GM20431 (cell line): Measurements from ENCODE around the gene OR8H3.
"Not testable (repeated sequence)": the region's sequence is repeated elsewhere in the genome, so short reads cannot be mapped to it uniquely, and the experiment has no call there.

Experiments
- in situ Hi-C: fragments of 300-500 bp; cut with MseI, MboI; formaldehyde crosslinking; loops from one replicate; pipeline ENCODE4 v1.15.0; 2020; ENCODE audit warnings: low sequenced_read_pairs; ENCODE audit not compliant: unreplicated experiment

Gene OR8H3, protein sequence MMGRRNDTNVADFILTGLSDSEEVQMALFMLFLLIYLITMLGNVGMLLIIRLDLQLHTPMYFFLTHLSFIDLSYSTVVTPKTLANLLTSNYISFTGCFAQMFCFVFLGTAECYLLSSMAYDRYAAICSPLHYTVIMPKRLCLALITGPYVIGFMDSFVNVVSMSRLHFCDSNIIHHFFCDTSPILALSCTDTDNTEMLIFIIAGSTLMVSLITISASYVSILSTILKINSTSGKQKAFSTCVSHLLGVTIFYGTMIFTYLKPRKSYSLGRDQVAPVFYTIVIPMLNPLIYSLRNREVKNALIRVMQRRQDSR

GRCh38 chr11:56122073-56122472, at the start of gene OR8H3:
OR8H3 (plus strand) TSS chr11:56122373; CDS start chr11:56122373, 0 bp downstream.
- in situ Hi-C loops, result no loop called here

GRCh38 chr11:56089697-56090096, 32.5 kb upstream of the OR8H3 start:
- in situ Hi-C loops, result no loop called here

DNA sequence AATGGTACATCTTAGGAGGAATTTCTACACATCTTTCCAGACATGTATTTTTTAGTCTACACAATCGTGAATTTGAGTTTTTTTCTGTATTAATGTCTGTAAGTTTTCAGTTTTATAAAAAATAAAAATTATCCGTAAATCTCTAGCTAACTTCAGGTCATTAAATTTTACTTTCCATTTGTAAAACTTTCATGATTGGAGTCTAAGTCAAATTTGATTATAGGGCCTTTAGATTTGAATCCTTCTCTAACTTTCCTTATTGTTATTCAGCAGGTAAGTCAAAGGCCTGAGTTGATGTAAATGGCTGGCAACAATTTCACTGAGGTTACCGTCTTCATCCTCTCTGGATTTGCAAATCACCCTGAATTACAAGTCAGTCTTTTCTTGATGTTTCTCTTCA, 29.2 kb upstream of the OR8H3 start, which contains the start of gene OR8I2:
OR8I2 (plus strand) TSS at position 301 of the 400 bp plus-strand sequence; CDS start at position 301, 0 bp downstream.
- in situ Hi-C loops, result no loop called here

GRCh38 chr11:56103210-56103737, 18.9 kb upstream of the OR8H3 start, which contains the start of gene OR8H2:
OR8H2 (plus strand) TSS chr11:56103687; CDS start chr11:56105043, 1,356 bp downstream.
- in situ Hi-C loops, result no loop called here

GRCh38 chr11:56140151-56140661, 18.0 kb downstream of the OR8H3 start, which contains the start of gene OR8J3:
OR8J3 (minus strand) TSS chr11:56140201; CDS start chr11:56137718, 2,483 bp downstream.
- in situ Hi-C loops, result no loop called here

DNA sequence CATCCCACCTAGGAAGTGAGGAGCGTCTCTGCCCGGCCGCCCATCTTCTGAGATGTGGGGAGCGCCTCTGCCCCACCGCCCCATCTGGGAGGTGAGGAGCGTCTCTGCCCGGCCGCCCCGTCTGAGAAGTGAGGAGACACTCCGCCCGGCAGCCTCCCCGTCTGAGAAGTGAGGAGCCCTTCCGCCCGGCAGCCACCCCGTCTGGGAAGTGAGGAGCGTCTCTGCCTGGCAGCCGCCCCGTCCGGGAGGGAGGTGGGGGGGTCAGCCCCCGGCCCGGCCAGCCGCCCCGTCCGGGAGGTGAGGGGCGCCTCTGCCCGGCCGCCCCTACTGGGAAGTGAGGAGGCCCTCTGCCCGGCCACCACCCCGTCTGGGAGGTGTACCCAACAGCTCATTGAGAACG, 21.5 kb downstream of the OR8H3 start:
- in situ Hi-C loops, result not testable (repeated sequence)

DNA sequence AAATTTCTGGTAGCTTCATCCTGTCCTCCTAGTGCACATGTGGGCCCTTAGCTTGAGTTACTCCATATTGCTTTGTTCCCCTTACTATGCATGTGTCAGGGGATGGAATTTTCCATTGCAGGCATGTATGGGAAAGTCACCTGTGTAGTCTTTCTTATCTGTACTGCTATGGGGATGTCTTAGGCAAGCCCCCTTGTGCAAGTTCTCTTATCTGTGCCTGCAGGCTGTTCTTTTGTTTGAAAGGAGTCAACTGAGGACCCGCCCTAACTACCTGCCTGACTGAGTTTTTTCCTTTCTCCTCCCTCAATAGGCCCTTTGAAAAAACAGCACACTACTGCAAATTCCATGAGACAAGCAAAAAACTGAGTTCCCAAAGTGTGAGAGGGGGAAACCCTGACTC, 29.2 kb downstream of the OR8H3 start:
- in situ Hi-C loops, result no loop called here

DNA sequence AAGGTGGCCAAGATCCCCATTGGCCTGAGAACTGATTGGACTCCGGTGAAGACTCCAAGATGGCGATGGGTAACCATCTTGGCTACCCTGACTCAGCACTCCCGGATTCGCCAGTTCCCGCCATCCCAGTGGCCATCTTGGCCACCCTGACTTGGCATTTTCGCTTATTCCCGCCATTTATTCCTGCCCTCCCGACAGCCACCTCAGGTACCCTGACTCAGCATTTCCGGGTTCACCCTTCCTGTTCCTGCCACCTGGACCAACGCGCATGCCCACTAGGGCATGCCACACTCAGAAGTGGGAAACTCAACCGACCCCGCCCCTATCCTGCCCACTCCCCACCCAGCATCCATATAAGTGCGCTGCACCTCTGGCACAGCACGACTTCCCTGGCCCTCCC, 30.2 kb downstream of the OR8H3 start:
- in situ Hi-C loops, result no loop called here

DNA sequence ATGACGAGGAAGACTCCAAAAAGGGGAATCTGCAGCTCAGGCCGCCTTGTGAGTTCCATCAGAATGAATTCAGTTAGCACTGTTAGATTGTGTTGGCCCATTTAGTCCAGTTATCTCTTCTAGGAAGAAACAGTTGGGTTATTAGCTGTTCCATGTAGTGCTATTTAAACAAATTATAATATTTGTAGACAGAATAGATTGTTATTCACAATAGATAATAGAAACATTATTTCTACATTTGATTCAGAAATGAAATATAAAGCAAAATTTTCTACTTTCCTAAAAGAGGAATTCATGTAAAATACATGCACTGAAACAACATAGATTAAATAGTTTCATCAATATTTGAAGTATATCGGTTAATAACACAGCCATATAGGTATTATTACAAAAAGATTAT, 38.0 kb downstream of the OR8H3 start, which contains the start of gene OR8K5:
OR8K5 (minus strand) TSS at position 101 of the 400 bp plus-strand sequence; CDS start at position 101, 0 bp downstream.
- in situ Hi-C loops, result no loop called here

DNA sequence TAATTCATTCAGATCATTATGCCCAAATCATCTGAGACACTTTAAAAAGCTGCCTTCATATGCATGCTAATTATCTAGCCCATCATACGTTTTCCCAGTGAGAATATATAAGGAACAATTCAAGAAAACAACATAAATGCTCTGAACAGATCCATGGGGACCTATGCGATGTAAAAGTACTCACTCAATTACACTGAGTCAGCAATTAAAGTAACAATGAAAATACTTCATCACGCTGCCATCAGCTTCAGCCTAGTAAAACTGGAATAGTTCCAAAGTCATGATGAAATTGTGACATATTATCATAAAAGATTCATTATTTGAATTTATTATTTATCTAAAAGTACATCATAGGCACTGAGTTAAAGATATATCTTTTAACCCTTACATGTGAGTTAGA, 41.6 kb downstream of the OR8H3 start:
- in situ Hi-C loops, result no loop called here

- in situ Hi-C loops, result no loop called here
Observed at GRCh38 chr11:56172256-56172830, 50.2 kb downstream of the OR8H3 start.
